ENCODE measurements around the gene KRTAP4-5. TPM values are rescaled to one million over a fixed set of nuclear protein-coding genes. Genes with fewer than 3 reads are reported as not detected.
"Not testable (repeated sequence)": the region's sequence is repeated elsewhere in the genome, so short reads cannot be mapped to it uniquely, and the experiment has no call there.

KRTAP4-5 gene
- total RNA-seq, 1 experiment from 2014 or later = not detected

DNA sequence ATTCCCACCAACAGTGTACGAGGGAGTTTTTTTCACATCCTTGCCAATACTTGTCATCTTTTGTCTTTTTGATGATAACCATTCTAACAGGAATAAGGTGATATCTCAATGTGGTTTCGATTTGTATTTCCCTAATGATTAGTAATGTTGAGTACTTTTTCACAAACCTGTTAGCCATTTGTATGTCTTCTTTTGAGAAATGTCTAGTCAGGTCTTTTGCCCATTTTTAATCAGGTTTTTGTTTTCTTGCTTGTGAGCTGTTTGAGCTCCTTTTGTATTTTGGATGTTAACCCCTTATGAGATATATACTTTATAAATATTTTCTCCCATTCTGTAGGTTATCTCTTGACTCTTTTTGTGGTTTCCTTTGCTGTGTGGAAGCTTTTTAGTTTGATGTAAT, 1.9 kb upstream of the KRTAP4-5 start:
- TF ChIP-seq, protein P1, sequence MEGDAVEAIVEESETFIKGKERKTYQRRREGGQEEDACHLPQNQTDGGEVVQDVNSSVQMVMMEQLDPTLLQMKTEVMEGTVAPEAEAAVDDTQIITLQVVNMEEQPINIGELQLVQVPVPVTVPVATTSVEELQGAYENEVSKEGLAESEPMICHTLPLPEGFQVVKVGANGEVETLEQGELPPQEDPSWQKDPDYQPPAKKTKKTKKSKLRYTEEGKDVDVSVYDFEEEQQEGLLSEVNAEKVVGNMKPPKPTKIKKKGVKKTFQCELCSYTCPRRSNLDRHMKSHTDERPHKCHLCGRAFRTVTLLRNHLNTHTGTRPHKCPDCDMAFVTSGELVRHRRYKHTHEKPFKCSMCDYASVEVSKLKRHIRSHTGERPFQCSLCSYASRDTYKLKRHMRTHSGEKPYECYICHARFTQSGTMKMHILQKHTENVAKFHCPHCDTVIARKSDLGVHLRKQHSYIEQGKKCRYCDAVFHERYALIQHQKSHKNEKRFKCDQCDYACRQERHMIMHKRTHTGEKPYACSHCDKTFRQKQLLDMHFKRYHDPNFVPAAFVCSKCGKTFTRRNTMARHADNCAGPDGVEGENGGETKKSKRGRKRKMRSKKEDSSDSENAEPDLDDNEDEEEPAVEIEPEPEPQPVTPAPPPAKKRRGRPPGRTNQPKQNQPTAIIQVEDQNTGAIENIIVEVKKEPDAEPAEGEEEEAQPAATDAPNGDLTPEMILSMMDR (IDR thresholded peaks at IDR 0.05; ENCODE audit: unreplicated experiment) = no peak
- CTCF ChIA-PET = no interaction called here
- Mint-ChIP-seq H3K27me3 (ENCODE audit: unreplicated experiment) (no peaks in the 10 kb centered on the region), H3K4me1 (ENCODE audit: low read depth, unreplicated experiment) (peaks cover 6% of the 10 kb centered on the region), H3K4me3 (ENCODE audit: low read depth, unreplicated experiment) (no peak overlapping the region), H3K9me3 (ENCODE audit: low read depth, unreplicated experiment) (no peaks in the 10 kb centered on the region), H3K27ac (ENCODE audit: unreplicated experiment) (no peak overlapping the region), H3K36me3 (ENCODE audit: insufficient read depth, unreplicated experiment) (no peaks in the 10 kb centered on the region)
- BruUV-seq (replicated peaks) = no TSS peak
- intact Hi-C loops (cut with micrococcal nuclease; ENCODE audit: unreplicated experiment) = no loop called here
- DNase-seq = no peak

DNA sequence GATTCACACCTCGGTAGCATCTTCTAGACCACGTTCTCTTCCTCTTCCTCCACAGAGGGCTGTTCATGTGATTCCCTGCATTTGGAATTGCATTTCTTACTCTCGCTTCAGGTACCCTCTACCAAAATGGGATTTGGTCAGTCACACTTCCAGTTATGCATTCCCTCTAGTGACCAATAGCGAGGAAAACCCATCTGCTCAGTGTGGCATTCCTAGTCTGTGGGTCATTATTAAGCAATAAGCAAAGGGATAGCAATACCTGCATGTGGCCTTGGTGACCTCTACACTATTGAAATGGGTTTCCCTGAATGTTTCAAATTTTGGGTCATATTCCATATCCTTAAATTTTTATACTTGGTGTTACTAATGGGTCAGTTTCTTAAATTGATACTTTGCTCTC, 401 bp upstream of the KRTAP4-5 start:
- no peaks in the 10 kb centered on the region for H3K9me3 Mint-ChIP-seq (ENCODE audit: low read depth, unreplicated experiment)
- DNase-seq = no peak
- no peak overlapping the region for H3K27ac Mint-ChIP-seq (ENCODE audit: unreplicated experiment)
- H3K27me3 Mint-ChIP-seq (ENCODE audit: unreplicated experiment) = no peaks in the 10 kb centered on the region
- no TSS peak for BruUV-seq (replicated peaks)
- H3K4me1 Mint-ChIP-seq (ENCODE audit: low read depth, unreplicated experiment) = peaks cover 6% of the 10 kb centered on the region
- no peaks in the 10 kb centered on the region for H3K36me3 Mint-ChIP-seq (ENCODE audit: insufficient read depth, unreplicated experiment)
- no peak overlapping the region for H3K4me3 Mint-ChIP-seq (ENCODE audit: low read depth, unreplicated experiment)
- CTCF ChIA-PET = no interaction called here
- TF ChIP-seq, protein P1 (IDR thresholded peaks at IDR 0.05; ENCODE audit: unreplicated experiment) = no peak
- intact Hi-C loops (cut with micrococcal nuclease; ENCODE audit: unreplicated experiment) = no loop called here

DNA sequence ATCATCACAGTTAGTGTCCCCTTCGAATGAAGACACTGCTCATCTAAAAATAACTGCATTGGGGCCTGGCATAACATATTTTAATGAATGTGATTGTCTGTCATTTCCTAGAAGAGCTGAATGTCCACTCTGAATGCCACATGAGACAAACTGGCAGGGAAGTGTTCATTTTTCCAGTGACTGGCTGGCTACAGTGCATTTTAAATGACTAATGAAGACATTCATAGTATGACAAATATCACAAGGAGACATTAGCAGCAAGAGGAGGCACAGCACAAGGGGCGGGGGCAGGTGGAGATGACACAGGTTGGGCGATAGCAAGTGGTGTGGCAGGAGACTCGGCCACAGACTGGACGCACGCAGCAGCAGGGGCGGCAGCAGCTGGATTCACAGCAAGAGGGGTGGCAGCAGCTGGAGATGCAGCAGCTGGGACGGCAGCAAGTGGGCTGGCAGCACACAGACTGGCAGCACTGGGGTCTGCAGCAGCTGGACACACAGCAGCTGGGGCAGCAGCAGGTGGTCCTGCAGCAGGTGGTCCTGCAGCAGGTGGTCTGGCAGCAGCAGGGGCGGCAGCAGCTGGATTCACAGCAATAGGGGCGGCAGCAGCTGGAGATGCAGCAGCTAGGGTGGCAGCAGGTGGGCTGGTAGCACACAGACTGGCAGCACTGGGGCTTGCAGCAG, 514 bp downstream of the KRTAP4-5 start:
- CTCF ChIA-PET; H3K4me3 Mint-ChIP-seq (ENCODE audit: low read depth, unreplicated experiment); BruUV-seq (replicated peaks): not testable (repeated sequence)

DNA sequence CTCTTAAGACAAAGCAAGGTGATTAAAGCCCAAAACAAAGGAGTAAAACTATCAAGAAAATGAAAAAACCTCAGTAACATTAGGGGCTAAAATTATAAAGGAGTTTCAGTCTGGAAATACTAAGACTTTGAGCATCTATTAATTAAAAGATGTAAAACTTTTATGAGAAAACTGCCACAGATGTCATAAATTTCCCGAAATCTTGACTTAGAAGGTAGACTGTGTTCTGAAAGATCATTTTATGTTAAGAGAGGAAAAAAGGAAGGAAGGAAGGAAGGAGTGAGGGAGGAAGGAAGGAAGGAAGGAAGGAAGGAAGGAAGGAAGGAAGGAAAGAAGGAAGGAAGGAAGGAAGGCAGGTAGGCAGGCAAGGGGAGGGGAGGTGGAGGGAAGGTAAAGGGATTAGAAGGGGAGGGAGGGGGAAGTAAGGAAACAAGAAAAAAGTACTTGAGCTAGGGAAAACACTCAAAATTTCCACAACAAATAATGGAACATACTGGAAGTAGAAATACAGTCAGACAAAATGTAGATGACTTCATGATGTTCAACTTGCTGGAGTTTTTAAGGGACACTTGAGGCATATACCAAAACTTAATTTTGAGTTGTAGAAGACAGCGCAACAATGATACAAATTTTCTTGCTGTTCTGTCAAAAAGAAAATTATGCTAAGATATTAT, 2.0 kb downstream of the KRTAP4-5 start:
- DNase-seq = no peak
- H3K4me1 Mint-ChIP-seq (ENCODE audit: low read depth, unreplicated experiment) = peaks cover 6% of the 10 kb centered on the region
- H3K4me3 Mint-ChIP-seq (ENCODE audit: low read depth, unreplicated experiment) = no peak overlapping the region
- no TSS peak for BruUV-seq (replicated peaks)
- no peak overlapping the region for H3K27ac Mint-ChIP-seq (ENCODE audit: unreplicated experiment)
- no peaks in the 10 kb centered on the region for H3K36me3 Mint-ChIP-seq (ENCODE audit: insufficient read depth, unreplicated experiment)
- CTCF ChIA-PET = no interaction called here
- H3K27me3 Mint-ChIP-seq (ENCODE audit: unreplicated experiment) = no peaks in the 10 kb centered on the region
- H3K9me3 Mint-ChIP-seq (ENCODE audit: low read depth, unreplicated experiment) = peaks cover 7% of the 10 kb centered on the region
- TF ChIP-seq, protein P1 (IDR thresholded peaks at IDR 0.05; ENCODE audit: unreplicated experiment) = no peak
- intact Hi-C loops (cut with micrococcal nuclease; ENCODE audit: unreplicated experiment) = no loop called here

More for the DNA sequence above, 514 bp downstream of the KRTAP4-5 start:
- H3K27ac Mint-ChIP-seq (ENCODE audit: unreplicated experiment); H3K27me3 Mint-ChIP-seq (ENCODE audit: unreplicated experiment); H3K9me3 Mint-ChIP-seq (ENCODE audit: low read depth, unreplicated experiment); H3K4me1 Mint-ChIP-seq (ENCODE audit: low read depth, unreplicated experiment); H3K36me3 Mint-ChIP-seq (ENCODE audit: insufficient read depth, unreplicated experiment); intact Hi-C loops (cut with micrococcal nuclease; ENCODE audit: unreplicated experiment); DNase-seq: not testable (repeated sequence)

DNA sequence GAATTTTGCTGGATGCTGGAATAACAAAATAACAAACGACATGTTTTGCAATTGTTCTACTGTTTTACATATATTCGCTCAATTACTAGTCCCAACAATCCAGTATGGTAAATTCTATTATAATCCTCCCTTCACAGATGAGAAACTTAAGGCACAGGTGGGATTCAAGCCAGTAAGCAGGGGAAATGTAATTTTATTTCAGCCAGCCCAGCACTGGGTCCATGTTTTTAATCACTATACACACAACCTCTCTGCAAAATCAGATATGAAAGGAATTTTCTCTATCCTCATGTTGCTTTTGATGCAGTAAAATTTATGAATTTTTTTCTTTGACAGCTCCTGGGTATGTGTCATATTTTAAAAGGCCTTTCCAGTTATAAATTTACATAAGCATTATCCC, 4.4 kb downstream of the KRTAP4-5 start:
- Mint-ChIP-seq H3K9me3 (ENCODE audit: low read depth, unreplicated experiment) (peaks cover 13% of the 10 kb centered on the region), H3K4me3 (ENCODE audit: low read depth, unreplicated experiment) (no peak overlapping the region), H3K36me3 (ENCODE audit: insufficient read depth, unreplicated experiment) (peaks cover 6% of the 10 kb centered on the region), H3K4me1 (ENCODE audit: low read depth, unreplicated experiment) (peaks cover 28% of the 10 kb centered on the region), H3K27ac (ENCODE audit: unreplicated experiment) (no peak overlapping the region), H3K27me3 (ENCODE audit: unreplicated experiment) (no peaks in the 10 kb centered on the region)
- intact Hi-C loops (cut with micrococcal nuclease; ENCODE audit: unreplicated experiment) = no loop called here
- DNase-seq = no peak
- TF ChIP-seq, protein P1 (IDR thresholded peaks at IDR 0.05; ENCODE audit: unreplicated experiment) = no peak
- BruUV-seq (replicated peaks) = no TSS peak
- CTCF ChIA-PET = no interaction called here

Measured in Calu3 (cell line).